Measurements from ENCODE around the gene ADAM15.

The ADAM15 gene

GRCh38 chr1:155037043-155037442 lies 14.1 kb upstream of the ADAM15 start:
- Histone ChIP-seq H3K9ac (ENCODE audit: low read length) (no peak overlapping the region), H3K79me2 (ENCODE audit: insufficient read depth, low read length) (no peaks in the 10 kb centered on the region), H3K36me3 (ENCODE audit: low read length) (no peaks in the 10 kb centered on the region), H3K4me2 (ENCODE audit: low read depth, low read length, poor library complexity, severe bottlenecking) (no peak overlapping the region), H3F3A (ENCODE audit: insufficient read depth) (no peaks in the 10 kb centered on the region), H3K27me3 (ENCODE audit: low read length) (no peaks in the 10 kb centered on the region), H2AFZ (ENCODE audit: low read depth, low read length, severe bottlenecking) (no peak overlapping the region), H3K9me3 (ENCODE audit: insufficient read depth, low read length) (no peaks in the 10 kb centered on the region), H3K4me3 (ENCODE audit: insufficient read depth, low read length, poor library complexity, severe bottlenecking) (no peak overlapping the region), H3K27ac (ENCODE audit: low read depth, low read length) (no peak overlapping the region), H3K9me2 (replicated peaks; ENCODE audit: insufficient read depth, low read length) (no peaks in the 10 kb centered on the region), H4K20me1 (ENCODE audit: low read depth, low read length) (no peaks in the 10 kb centered on the region)
- no peak for TF ChIP-seq CTCF (IDR thresholded peaks at IDR 0.05; ENCODE audit: insufficient read depth, low read length, poor library complexity, severe bottlenecking)
- no peak for TF ChIP-seq EZH2phosphoT487 (conservative IDR thresholded peaks at IDR 0.05; ENCODE audit: low read length)

- TF ChIP-seq CTCF (IDR thresholded peaks at IDR 0.05; ENCODE audit: insufficient read depth, low read length, poor library complexity, severe bottlenecking) (no peak), EZH2phosphoT487 (conservative IDR thresholded peaks at IDR 0.05; ENCODE audit: low read length) (no peak)
- H3K27me3 ChIP-seq (ENCODE audit: low read length) = no peaks in the 10 kb centered on the region
- H3K36me3 ChIP-seq (ENCODE audit: low read length) = no peaks in the 10 kb centered on the region
- no peaks in the 10 kb centered on the region for H3K79me2 ChIP-seq (ENCODE audit: insufficient read depth, low read length)
- no peaks in the 10 kb centered on the region for H3F3A ChIP-seq (ENCODE audit: insufficient read depth)
- no peak overlapping the region for H3K4me3 ChIP-seq (ENCODE audit: insufficient read depth, low read length, poor library complexity, severe bottlenecking)
- no peaks in the 10 kb centered on the region for H3K9me3 ChIP-seq (ENCODE audit: insufficient read depth, low read length)
- no peak overlapping the region for H3K4me2 ChIP-seq (ENCODE audit: low read depth, low read length, poor library complexity, severe bottlenecking)
- no peak overlapping the region for H2AFZ ChIP-seq (ENCODE audit: low read depth, low read length, severe bottlenecking)
- no peaks in the 10 kb centered on the region for H3K9me2 ChIP-seq (replicated peaks; ENCODE audit: insufficient read depth, low read length)
- no peaks in the 10 kb centered on the region for H4K20me1 ChIP-seq (ENCODE audit: low read depth, low read length)
- H3K27ac ChIP-seq (ENCODE audit: low read depth, low read length) = no peak overlapping the region
- H3K9ac ChIP-seq (ENCODE audit: low read length) = no peak overlapping the region
These were observed 13.2 kb upstream of the ADAM15 start for GRCh38 chr1:155037851-155038441.

- H3K27me3 ChIP-seq (ENCODE audit: low read length) = no peaks in the 10 kb centered on the region
- H3K9me3 ChIP-seq (ENCODE audit: insufficient read depth, low read length) = no peaks in the 10 kb centered on the region
- H3K4me2 ChIP-seq (ENCODE audit: low read depth, low read length, poor library complexity, severe bottlenecking) = no peak overlapping the region
- no peaks in the 10 kb centered on the region for H3K79me2 ChIP-seq (ENCODE audit: insufficient read depth, low read length)
- TF ChIP-seq CTCF (IDR thresholded peaks at IDR 0.05; ENCODE audit: insufficient read depth, low read length, poor library complexity, severe bottlenecking) (no peak), EZH2phosphoT487 (conservative IDR thresholded peaks at IDR 0.05; ENCODE audit: low read length) (no peak)
- no peak overlapping the region for H3K27ac ChIP-seq (ENCODE audit: low read depth, low read length)
- no peaks in the 10 kb centered on the region for H3K9me2 ChIP-seq (replicated peaks; ENCODE audit: insufficient read depth, low read length)
- no peak overlapping the region for H2AFZ ChIP-seq (ENCODE audit: low read depth, low read length, severe bottlenecking)
- no peak overlapping the region for H3K9ac ChIP-seq (ENCODE audit: low read length)
- H4K20me1 ChIP-seq (ENCODE audit: low read depth, low read length) = no peaks in the 10 kb centered on the region
- H3K4me3 ChIP-seq (ENCODE audit: insufficient read depth, low read length, poor library complexity, severe bottlenecking) = no peak overlapping the region
- no peaks in the 10 kb centered on the region for H3K36me3 ChIP-seq (ENCODE audit: low read length)
- H3F3A ChIP-seq (ENCODE audit: insufficient read depth) = no peaks in the 10 kb centered on the region
These were observed 12.4 kb upstream of the ADAM15 start for GRCh38 chr1:155038602-155039307.
